Measurements from ENCODE around the gene LITAF. TPM values are rescaled to one million over a fixed set of nuclear protein-coding genes. Genes with fewer than 3 reads are reported as not detected.

The LITAF gene
- total RNA-seq, 1 donor from 2014 or later: 179 TPM

DNA sequence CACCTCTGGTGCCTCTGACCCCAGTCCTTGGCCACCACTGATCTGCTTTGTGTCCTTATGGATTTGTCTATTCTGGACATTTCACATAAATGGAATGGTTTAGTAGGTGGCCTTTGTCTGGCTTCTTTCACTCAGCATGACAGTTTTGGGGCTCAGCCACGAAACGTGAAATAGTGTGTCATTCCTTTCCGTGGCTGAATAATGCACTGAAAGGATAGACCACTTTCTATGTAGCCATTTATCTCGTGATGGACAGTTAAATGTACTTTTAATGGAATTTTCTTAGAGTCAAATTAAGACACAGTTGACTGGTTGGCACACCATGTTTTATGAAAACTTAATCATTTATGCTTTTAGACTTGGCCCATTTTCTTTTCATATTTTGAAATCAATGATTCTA lies 57.4 kb downstream of the LITAF start:
- TF ChIP-seq, protein P1, sequence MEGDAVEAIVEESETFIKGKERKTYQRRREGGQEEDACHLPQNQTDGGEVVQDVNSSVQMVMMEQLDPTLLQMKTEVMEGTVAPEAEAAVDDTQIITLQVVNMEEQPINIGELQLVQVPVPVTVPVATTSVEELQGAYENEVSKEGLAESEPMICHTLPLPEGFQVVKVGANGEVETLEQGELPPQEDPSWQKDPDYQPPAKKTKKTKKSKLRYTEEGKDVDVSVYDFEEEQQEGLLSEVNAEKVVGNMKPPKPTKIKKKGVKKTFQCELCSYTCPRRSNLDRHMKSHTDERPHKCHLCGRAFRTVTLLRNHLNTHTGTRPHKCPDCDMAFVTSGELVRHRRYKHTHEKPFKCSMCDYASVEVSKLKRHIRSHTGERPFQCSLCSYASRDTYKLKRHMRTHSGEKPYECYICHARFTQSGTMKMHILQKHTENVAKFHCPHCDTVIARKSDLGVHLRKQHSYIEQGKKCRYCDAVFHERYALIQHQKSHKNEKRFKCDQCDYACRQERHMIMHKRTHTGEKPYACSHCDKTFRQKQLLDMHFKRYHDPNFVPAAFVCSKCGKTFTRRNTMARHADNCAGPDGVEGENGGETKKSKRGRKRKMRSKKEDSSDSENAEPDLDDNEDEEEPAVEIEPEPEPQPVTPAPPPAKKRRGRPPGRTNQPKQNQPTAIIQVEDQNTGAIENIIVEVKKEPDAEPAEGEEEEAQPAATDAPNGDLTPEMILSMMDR (IDR thresholded peaks at IDR 0.05): no peak
- no peak overlapping the region for H3K4me3 Mint-ChIP-seq (ENCODE audit: unreplicated experiment)
- peaks cover 11% of the 10 kb centered on the region for H3K4me1 Mint-ChIP-seq (ENCODE audit: unreplicated experiment)
- H3K27me3 Mint-ChIP-seq (ENCODE audit: unreplicated experiment): peaks cover 20% of the 10 kb centered on the region
- H3K36me3 Mint-ChIP-seq (ENCODE audit: unreplicated experiment): no peaks in the 10 kb centered on the region
- no peaks in the 10 kb centered on the region for H3K9me3 Mint-ChIP-seq (ENCODE audit: unreplicated experiment)
- DNase-seq (ENCODE audit: extremely low spot score, unreplicated experiment): no peak
- H3K27ac Mint-ChIP-seq (ENCODE audit: unreplicated experiment): no peak overlapping the region

DNA sequence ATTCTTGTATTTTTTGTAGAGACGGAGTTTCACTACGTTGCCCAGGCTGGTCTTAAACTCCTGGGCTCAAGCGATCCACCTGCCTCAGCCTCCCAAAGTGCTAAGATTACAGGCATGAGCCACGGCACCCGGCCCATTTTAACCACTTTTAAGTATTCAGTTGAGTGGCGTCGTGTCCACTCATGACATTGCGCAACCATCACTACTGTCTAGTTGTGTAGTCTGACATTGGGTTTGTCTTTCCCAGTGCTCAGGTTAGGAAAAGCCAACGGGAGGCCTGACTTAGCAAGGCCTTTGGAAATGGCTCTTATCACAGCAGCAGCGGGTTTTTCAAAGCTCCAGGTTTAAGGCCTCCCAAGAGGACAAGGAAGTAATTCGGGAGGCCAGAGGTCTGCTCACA lies 58.7 kb downstream of the LITAF start:
- no peaks in the 10 kb centered on the region for H3K36me3 Mint-ChIP-seq (ENCODE audit: unreplicated experiment)
- H3K4me1 Mint-ChIP-seq (ENCODE audit: unreplicated experiment): peaks cover 8% of the 10 kb centered on the region
- H3K9me3 Mint-ChIP-seq (ENCODE audit: unreplicated experiment): no peaks in the 10 kb centered on the region
- H3K27me3 Mint-ChIP-seq (ENCODE audit: unreplicated experiment): peaks cover 20% of the 10 kb centered on the region
- H3K27ac Mint-ChIP-seq (ENCODE audit: unreplicated experiment): no peak overlapping the region
- no peak overlapping the region for H3K4me3 Mint-ChIP-seq (ENCODE audit: unreplicated experiment)
- DNase-seq (ENCODE audit: extremely low spot score, unreplicated experiment): no peak
- TF ChIP-seq, protein P1 (IDR thresholded peaks at IDR 0.05): no peak

DNA sequence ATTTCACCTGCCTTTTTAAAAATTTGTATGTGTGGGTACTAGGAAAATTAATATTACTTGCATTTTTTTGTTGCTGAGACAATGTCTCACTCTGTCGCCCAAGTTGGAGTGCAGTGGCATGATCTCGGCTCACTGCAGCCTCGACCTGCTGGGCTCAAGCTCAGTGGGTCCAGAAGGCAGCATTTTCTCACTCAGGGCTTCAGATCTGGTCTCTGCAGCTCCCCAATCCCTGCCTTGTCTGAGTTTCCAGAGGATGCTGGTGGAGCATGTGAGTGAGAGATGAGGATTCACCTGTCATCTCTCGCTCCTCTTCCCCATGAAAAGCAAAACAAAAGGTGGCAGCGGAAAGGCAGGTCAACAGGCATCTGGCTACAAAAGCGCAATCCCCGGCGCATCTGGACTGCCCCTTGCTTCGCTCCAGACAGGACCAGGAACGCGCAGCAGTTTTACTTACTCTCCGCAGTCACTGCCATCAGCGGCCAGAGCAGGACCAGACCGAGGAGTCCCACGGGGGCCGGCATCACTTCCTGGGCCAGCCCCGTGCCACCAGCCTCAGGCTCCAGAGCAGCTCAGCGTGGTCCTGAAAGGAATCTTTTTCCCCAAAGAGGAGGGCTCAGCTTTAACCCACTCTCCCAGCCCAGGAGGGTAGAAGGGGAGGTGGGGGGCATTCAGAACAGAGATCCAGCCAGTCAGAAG lies 59.9 kb downstream of the LITAF start:
- H3K27ac Mint-ChIP-seq (ENCODE audit: unreplicated experiment): no peak overlapping the region
- H3K4me1 Mint-ChIP-seq (ENCODE audit: unreplicated experiment): peaks cover 8% of the 10 kb centered on the region
- no peak for DNase-seq (ENCODE audit: extremely low spot score, unreplicated experiment)
- H3K27me3 Mint-ChIP-seq (ENCODE audit: unreplicated experiment): peaks cover 20% of the 10 kb centered on the region
- TF ChIP-seq, protein P1 (IDR thresholded peaks at IDR 0.05): no peak
- no peaks in the 10 kb centered on the region for H3K9me3 Mint-ChIP-seq (ENCODE audit: unreplicated experiment)
- no peaks in the 10 kb centered on the region for H3K36me3 Mint-ChIP-seq (ENCODE audit: unreplicated experiment)
- H3K4me3 Mint-ChIP-seq (ENCODE audit: unreplicated experiment): no peak overlapping the region

DNA sequence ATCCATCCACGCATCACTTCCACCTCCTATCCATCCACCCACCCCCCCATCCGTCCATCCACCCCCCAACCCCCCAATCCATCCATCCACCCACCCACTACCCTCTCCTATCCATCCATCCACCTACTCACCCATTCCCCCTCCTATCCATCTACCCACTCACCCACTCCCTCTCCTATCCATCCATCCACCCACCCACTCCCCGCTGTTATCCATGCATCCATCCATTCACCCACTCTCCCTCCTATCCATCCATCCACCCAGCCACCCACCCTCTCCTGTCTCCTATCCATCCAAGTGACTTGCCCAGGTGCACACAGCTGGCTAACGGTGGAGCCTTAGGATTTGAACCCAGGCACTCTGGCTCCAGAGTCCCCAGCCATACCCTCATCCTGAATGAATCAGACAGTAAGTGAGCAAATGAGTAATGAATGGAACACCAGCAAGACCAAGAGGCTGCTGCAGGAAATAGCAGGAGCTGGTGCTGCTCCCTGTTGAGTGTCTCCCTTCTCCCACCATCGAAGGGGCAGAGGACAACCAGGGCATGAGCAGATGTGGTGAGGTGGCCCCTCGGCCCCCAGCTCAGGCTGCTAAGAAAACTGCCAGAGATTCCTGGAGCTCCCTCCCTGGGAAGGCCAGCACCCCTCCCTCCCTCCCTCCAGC lies 62.5 kb downstream of the LITAF start:
- TF ChIP-seq, protein P1 (IDR thresholded peaks at IDR 0.05): no peak
- no peaks in the 10 kb centered on the region for H3K9me3 Mint-ChIP-seq (ENCODE audit: unreplicated experiment)
- peaks cover 2% of the 10 kb centered on the region for H3K4me1 Mint-ChIP-seq (ENCODE audit: unreplicated experiment)
- no peak overlapping the region for H3K4me3 Mint-ChIP-seq (ENCODE audit: unreplicated experiment)
- H3K27ac Mint-ChIP-seq (ENCODE audit: unreplicated experiment): no peak overlapping the region
- H3K36me3 Mint-ChIP-seq (ENCODE audit: unreplicated experiment): peaks cover 1% of the 10 kb centered on the region
- DNase-seq (ENCODE audit: extremely low spot score, unreplicated experiment): no peak
- H3K27me3 Mint-ChIP-seq (ENCODE audit: unreplicated experiment): peaks cover 20% of the 10 kb centered on the region

DNA sequence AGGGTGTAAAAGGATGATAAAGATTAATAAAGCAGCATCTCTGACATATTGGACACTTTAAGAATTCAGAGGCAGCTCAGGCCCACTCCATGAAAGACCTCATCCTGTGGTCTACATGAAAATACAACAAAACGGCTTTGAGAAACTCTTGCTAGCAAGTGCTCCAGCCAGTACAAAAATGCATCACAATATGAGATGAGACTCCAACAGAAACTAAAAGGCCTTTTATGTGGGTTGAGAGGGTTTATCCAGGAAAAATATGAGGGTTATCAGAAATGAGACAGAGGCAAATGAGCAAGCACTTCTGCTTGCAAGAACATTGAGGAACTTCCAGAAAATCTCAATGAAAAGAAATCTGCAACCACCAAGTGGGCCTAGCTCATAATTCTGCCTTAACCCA lies 65.7 kb downstream of the LITAF start:
- Mint-ChIP-seq H3K4me3 (ENCODE audit: unreplicated experiment) (no peak overlapping the region), H3K27ac (ENCODE audit: unreplicated experiment) (no peak overlapping the region), H3K36me3 (ENCODE audit: unreplicated experiment) (peaks cover 1% of the 10 kb centered on the region), H3K27me3 (ENCODE audit: unreplicated experiment) (peaks cover 19% of the 10 kb centered on the region), H3K4me1 (ENCODE audit: unreplicated experiment) (no peaks in the 10 kb centered on the region), H3K9me3 (ENCODE audit: unreplicated experiment) (no peaks in the 10 kb centered on the region)
- TF ChIP-seq, protein P1 (IDR thresholded peaks at IDR 0.05): no peak
- no peak for DNase-seq (ENCODE audit: extremely low spot score, unreplicated experiment)

Data from osteocyte (in vitro differentiated cells).